ENCODE results near the gene CREB5.

CREB5 gene

GRCh38 chr7:28847176-28847575 lies 434.9 kb downstream of the CREB5 start:
- Histone ChIP-seq H3K4me2 (ENCODE audit: low read depth, low read length, poor library complexity, severe bottlenecking) (no peak overlapping the region), H2AFZ (ENCODE audit: low read length) (no peak overlapping the region), H3K4me1 (ENCODE audit: insufficient read depth, low read length, poor library complexity, severe bottlenecking) (no peaks in the 10 kb centered on the region), H3F3A (ENCODE audit: low read depth) (no peaks in the 10 kb centered on the region), H3K79me2 (ENCODE audit: insufficient read depth, low read length) (no peaks in the 10 kb centered on the region), H3K9me3 (ENCODE audit: insufficient read depth, low read depth, low read length) (no peaks in the 10 kb centered on the region), H3K9ac (ENCODE audit: low read depth, low read length, poor library complexity, severe bottlenecking) (no peak overlapping the region), H3K4me3 (ENCODE audit: low read length, poor library complexity, severe bottlenecking) (no peak overlapping the region), H3K27me3 (ENCODE audit: insufficient read depth, low read length, poor library complexity, severe bottlenecking) (peaks cover 7% of the 10 kb centered on the region), H3K9me2 (replicated peaks; ENCODE audit: low read depth, low read length) (no peaks in the 10 kb centered on the region), H4K20me1 (ENCODE audit: insufficient read depth, low read length, poor library complexity, severe bottlenecking) (no peaks in the 10 kb centered on the region), H3K36me3 (ENCODE audit: insufficient read depth, low read length) (no peaks in the 10 kb centered on the region)
- TF ChIP-seq CTCF (conservative IDR thresholded peaks at IDR 0.05; ENCODE audit: low read length) (no peak), EZH2phosphoT487 (IDR thresholded peaks at IDR 0.05; ENCODE audit: borderline replicate concordance) (no peak)

- Histone ChIP-seq H3K9me3 (ENCODE audit: insufficient read depth, low read depth, low read length) (no peaks in the 10 kb centered on the region), H3K4me1 (ENCODE audit: insufficient read depth, low read length, poor library complexity, severe bottlenecking) (no peaks in the 10 kb centered on the region), H3K4me2 (ENCODE audit: low read depth, low read length, poor library complexity, severe bottlenecking) (no peak overlapping the region), H3K36me3 (ENCODE audit: insufficient read depth, low read length) (no peaks in the 10 kb centered on the region), H3K9me2 (replicated peaks; ENCODE audit: low read depth, low read length) (no peaks in the 10 kb centered on the region), H4K20me1 (ENCODE audit: insufficient read depth, low read length, poor library complexity, severe bottlenecking) (no peaks in the 10 kb centered on the region), H3K79me2 (ENCODE audit: insufficient read depth, low read length) (no peaks in the 10 kb centered on the region), H3F3A (ENCODE audit: low read depth) (no peaks in the 10 kb centered on the region), H2AFZ (ENCODE audit: low read length) (no peak overlapping the region), H3K9ac (ENCODE audit: low read depth, low read length, poor library complexity, severe bottlenecking) (no peak overlapping the region), H3K4me3 (ENCODE audit: low read length, poor library complexity, severe bottlenecking) (no peak overlapping the region), H3K27me3 (ENCODE audit: insufficient read depth, low read length, poor library complexity, severe bottlenecking) (peaks cover 12% of the 10 kb centered on the region)
- TF ChIP-seq CTCF (conservative IDR thresholded peaks at IDR 0.05; ENCODE audit: low read length) (no peak), EZH2phosphoT487 (IDR thresholded peaks at IDR 0.05; ENCODE audit: borderline replicate concordance) (no peak)
These were observed 435.4 kb downstream of the CREB5 start for GRCh38 chr7:28847681-28848080.

- Histone ChIP-seq H3K4me2 (ENCODE audit: low read depth, low read length, poor library complexity, severe bottlenecking) (no peak overlapping the region), H3F3A (ENCODE audit: low read depth) (no peaks in the 10 kb centered on the region), H3K36me3 (ENCODE audit: insufficient read depth, low read length) (no peaks in the 10 kb centered on the region), H3K9me3 (ENCODE audit: insufficient read depth, low read depth, low read length) (no peaks in the 10 kb centered on the region), H2AFZ (ENCODE audit: low read length) (no peak overlapping the region), H3K9me2 (replicated peaks; ENCODE audit: low read depth, low read length) (no peaks in the 10 kb centered on the region), H3K79me2 (ENCODE audit: insufficient read depth, low read length) (no peaks in the 10 kb centered on the region), H3K4me3 (ENCODE audit: low read length, poor library complexity, severe bottlenecking) (no peak overlapping the region), H3K27me3 (ENCODE audit: insufficient read depth, low read length, poor library complexity, severe bottlenecking) (peaks cover 20% of the 10 kb centered on the region), H3K9ac (ENCODE audit: low read depth, low read length, poor library complexity, severe bottlenecking) (no peak overlapping the region), H4K20me1 (ENCODE audit: insufficient read depth, low read length, poor library complexity, severe bottlenecking) (no peaks in the 10 kb centered on the region), H3K4me1 (ENCODE audit: insufficient read depth, low read length, poor library complexity, severe bottlenecking) (no peaks in the 10 kb centered on the region)
- no peak for TF ChIP-seq EZH2phosphoT487 (IDR thresholded peaks at IDR 0.05; ENCODE audit: borderline replicate concordance)
- TF ChIP-seq CTCF (conservative IDR thresholded peaks at IDR 0.05; ENCODE audit: low read length) = no peak
These were observed 436.6 kb downstream of the CREB5 start for GRCh38 chr7:28848906-28849305.

Data from Loucy (cell line).